GM23338 (cell line): ENCODE measurements around the gene BCKDHA.

Experiments
- EZH2 ChIP-seq: fragments of 200-600 bp; sonication (generic); IDR thresholded peaks from one replicate; pipeline ENCODE4 v1.8.0; 2017; ENCODE audit warnings: antibody characterized with exemption, mild to moderate bottlenecking, low read depth; ENCODE audit not compliant: unreplicated experiment
- EZH2phosphoT487 ChIP-seq: fragments of 200-600 bp; sonication (generic); IDR thresholded peaks from one replicate; pipeline ENCODE4 v1.8.1; 2018; ENCODE audit warnings: antibody characterized with exemption; ENCODE audit not compliant: unreplicated experiment
- POLR2AphosphoS5 ChIP-seq: IDR thresholded peaks from 2 replicates; pipeline ENCODE4 v1.6.1; 2016; ENCODE audit warnings: antibody characterized with exemption, low read depth
- REST ChIP-seq: IDR thresholded peaks from one replicate; pipeline ENCODE4 v1.6.1; 2018; ENCODE audit warnings: antibody characterized with exemption; ENCODE audit not compliant: unreplicated experiment
- TF ChIP-seq, protein P1 (sequence below), 2 experiments: fragments of 200-600 bp in 1 of 2; sonication (generic) in 1 of 2; conservative IDR thresholded peaks; 2 replicates each; pipeline versions ENCODE4 v1.5.1 to v1.6.1; 2016 to 2017; ENCODE audit warnings: antibody characterized with exemption in 2 of 2, low read depth in 2 of 2, mild to moderate bottlenecking in 2 of 2, moderate library complexity in 1 of 2
- TF ChIP-seq, protein P2 (sequence below): fragments of 250-450 bp; sonication (Bioruptor Pico); IDR thresholded peaks from 2 replicates; pipeline ENCODE4 v1.5.0; 2020; ENCODE audit warnings: mild to moderate bottlenecking, moderate library complexity

DNA sequence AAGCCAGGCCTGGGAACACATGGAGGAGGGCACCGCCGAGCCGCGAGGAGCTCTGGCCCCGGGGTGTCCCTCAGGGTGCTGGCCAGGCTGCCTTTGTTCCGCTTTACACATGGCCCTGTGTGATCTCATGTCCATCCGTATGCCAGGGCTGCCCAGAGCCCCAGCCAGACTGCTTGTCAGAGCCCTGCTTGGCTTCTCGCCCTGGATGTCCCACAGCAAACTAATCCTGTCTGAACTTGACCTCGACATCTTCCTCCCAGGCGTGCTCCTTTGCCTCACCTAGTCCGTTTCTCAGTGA lies 14.3 kb downstream of the BCKDHA start:
- TF ChIP-seq, protein P1, sequence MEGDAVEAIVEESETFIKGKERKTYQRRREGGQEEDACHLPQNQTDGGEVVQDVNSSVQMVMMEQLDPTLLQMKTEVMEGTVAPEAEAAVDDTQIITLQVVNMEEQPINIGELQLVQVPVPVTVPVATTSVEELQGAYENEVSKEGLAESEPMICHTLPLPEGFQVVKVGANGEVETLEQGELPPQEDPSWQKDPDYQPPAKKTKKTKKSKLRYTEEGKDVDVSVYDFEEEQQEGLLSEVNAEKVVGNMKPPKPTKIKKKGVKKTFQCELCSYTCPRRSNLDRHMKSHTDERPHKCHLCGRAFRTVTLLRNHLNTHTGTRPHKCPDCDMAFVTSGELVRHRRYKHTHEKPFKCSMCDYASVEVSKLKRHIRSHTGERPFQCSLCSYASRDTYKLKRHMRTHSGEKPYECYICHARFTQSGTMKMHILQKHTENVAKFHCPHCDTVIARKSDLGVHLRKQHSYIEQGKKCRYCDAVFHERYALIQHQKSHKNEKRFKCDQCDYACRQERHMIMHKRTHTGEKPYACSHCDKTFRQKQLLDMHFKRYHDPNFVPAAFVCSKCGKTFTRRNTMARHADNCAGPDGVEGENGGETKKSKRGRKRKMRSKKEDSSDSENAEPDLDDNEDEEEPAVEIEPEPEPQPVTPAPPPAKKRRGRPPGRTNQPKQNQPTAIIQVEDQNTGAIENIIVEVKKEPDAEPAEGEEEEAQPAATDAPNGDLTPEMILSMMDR (conservative IDR thresholded peaks at IDR 0.05; ENCODE audit: low read depth in 2 of 2), result no peak
- TF ChIP-seq EZH2, result no peak
- no peak for TF ChIP-seq REST
- no peak for TF ChIP-seq POLR2AphosphoS5
- no peak for TF ChIP-seq EZH2phosphoT487
- TF ChIP-seq, protein P2, sequence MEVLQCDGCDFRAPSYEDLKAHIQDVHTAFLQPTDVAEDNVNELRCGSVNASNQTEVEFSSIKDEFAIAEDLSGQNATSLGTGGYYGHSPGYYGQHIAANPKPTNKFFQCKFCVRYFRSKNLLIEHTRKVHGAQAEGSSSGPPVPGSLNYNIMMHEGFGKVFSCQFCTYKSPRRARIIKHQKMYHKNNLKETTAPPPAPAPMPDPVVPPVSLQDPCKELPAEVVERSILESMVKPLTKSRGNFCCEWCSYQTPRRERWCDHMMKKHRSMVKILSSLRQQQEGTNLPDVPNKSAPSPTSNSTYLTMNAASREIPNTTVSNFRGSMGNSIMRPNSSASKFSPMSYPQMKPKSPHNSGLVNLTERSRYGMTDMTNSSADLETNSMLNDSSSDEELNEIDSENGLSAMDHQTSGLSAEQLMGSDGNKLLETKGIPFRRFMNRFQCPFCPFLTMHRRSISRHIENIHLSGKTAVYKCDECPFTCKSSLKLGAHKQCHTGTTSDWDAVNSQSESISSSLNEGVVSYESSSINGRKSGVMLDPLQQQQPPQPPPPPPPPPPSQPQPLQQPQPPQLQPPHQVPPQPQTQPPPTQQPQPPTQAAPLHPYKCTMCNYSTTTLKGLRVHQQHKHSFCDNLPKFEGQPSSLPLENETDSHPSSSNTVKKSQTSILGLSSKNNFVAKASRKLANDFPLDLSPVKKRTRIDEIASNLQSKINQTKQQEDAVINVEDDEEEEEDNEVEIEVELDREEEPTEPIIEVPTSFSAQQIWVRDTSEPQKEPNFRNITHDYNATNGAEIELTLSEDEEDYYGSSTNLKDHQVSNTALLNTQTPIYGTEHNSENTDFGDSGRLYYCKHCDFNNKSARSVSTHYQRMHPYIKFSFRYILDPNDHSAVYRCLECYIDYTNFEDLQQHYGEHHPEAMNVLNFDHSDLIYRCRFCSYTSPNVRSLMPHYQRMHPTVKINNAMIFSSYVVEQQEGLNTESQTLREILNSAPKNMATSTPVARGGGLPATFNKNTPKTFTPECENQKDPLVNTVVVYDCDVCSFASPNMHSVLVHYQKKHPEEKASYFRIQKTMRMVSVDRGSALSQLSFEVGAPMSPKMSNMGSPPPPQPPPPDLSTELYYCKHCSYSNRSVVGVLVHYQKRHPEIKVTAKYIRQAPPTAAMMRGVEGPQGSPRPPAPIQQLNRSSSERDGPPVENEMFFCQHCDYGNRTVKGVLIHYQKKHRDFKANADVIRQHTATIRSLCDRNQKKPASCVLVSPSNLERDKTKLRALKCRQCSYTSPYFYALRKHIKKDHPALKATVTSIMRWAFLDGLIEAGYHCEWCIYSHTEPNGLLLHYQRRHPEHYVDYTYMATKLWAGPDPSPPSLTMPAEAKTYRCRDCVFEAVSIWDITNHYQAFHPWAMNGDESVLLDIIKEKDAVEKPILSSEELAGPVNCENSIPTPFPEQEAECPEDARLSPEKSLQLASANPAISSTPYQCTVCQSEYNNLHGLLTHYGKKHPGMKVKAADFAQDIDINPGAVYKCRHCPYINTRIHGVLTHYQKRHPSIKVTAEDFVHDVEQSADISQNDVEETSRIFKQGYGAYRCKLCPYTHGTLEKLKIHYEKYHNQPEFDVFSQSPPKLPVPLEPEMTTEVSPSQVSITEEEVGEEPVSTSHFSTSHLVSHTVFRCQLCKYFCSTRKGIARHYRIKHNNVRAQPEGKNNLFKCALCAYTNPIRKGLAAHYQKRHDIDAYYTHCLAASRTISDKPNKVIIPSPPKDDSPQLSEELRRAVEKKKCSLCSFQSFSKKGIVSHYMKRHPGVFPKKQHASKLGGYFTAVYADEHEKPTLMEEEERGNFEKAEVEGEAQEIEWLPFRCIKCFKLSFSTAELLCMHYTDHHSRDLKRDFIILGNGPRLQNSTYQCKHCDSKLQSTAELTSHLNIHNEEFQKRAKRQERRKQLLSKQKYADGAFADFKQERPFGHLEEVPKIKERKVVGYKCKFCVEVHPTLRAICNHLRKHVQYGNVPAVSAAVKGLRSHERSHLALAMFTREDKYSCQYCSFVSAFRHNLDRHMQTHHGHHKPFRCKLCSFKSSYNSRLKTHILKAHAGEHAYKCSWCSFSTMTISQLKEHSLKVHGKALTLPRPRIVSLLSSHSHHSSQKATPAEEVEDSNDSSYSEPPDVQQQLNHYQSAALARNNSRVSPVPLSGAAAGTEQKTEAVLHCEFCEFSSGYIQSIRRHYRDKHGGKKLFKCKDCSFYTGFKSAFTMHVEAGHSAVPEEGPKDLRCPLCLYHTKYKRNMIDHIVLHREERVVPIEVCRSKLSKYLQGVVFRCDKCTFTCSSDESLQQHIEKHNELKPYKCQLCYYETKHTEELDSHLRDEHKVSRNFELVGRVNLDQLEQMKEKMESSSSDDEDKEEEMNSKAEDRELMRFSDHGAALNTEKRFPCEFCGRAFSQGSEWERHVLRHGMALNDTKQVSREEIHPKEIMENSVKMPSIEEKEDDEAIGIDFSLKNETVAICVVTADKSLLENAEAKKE (CRISPR knock-in tag), result no peak
